Hypothalamus (tissue), 51 donors: ENCODE data around the gene FITM1.

ENCODE experiments used
- DNase-seq, 51 donors: peaks; one replicate each; lab custom pipeline; 2025; lab: John Stamatoyannopoulos, UW

FITM1 gene

GRCh38 chr14:24137529-24138395 is 7.3 kb downstream of the FITM1 start:
- no peak for DNase-seq

DNA sequence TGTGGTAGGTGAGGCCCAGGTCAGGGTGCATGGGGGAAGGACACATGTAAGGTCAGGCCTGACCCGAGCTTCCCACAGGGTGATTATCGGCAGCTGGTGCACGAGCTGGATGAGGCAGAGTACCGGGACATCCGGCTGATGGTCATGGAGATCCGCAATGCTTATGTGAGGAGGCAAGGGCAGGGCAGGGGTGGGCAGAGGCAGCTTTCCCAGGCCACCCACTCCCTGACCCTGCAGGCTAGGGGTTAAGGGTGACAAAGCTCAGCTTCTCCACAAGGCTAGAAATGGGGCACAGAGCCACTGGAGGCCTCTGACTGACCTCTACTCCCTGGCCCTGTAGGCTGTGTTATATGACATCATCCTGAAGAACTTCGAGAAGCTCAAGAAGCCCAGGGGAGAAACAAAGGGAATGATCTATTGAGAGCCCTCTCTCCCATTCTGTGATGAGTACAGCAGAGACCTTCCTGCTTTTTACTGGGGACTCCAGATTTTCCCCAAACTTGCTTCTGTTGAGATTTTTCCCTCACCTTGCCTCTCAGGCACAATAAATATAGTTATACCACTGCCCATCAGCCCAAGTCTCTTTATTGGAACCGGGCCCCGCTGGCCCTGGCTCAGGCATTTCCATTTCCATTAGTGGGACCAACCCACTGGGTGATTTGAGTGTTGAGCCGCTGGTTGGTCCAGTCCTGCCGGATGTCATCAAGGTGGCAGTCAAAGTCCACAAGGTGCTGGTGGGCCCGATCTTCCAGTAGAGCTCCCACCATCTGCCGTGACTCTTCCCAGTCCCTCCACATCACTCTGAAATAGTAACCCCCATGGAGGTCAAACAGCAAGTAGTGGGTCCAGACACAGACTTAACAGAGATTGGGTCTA is 8.2 kb downstream of the FITM1 start:
- no peak for DNase-seq

GRCh38 chr14:24139272-24139934 is 8.9 kb downstream of the FITM1 start:
- DNase-seq = no peak

- DNase-seq = peak; percentile 82 to 100 (median 99)
Measured at GRCh38 chr14:24141097-24141880, 10.8 kb downstream of the FITM1 start, which contains the start of gene EMC9. TSS of gene EMC9 (minus strand) at chr14:24141591. CDS start at chr14:24141304, 287 bp downstream.

DNA sequence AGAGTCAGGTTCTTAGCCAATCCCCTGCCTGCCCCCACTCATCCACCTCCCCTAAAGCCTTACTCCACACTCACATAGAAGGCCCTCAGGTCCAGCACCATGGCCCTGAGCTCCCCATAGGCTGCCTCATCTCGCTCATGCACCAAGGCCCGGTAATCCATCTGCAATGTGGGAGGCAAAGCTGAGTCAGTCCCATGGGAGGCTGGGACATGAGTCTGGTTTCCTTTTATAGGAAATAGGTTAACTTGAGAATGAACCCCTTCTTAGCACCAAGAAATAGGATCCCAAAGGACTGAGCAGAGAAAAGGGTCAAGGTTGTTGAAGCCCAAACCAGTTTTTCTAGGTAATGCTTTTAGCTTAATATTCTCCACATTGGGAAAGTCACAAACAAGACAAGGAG is 13.1 kb downstream of the FITM1 start:
- DNase-seq = no peak

GRCh38 chr14:24144451-24144850 is 14.0 kb downstream of the FITM1 start:
- no peak for DNase-seq

- no peak for DNase-seq
Measured at GRCh38 chr14:24145219-24145618, 14.8 kb downstream of the FITM1 start.

DNA sequence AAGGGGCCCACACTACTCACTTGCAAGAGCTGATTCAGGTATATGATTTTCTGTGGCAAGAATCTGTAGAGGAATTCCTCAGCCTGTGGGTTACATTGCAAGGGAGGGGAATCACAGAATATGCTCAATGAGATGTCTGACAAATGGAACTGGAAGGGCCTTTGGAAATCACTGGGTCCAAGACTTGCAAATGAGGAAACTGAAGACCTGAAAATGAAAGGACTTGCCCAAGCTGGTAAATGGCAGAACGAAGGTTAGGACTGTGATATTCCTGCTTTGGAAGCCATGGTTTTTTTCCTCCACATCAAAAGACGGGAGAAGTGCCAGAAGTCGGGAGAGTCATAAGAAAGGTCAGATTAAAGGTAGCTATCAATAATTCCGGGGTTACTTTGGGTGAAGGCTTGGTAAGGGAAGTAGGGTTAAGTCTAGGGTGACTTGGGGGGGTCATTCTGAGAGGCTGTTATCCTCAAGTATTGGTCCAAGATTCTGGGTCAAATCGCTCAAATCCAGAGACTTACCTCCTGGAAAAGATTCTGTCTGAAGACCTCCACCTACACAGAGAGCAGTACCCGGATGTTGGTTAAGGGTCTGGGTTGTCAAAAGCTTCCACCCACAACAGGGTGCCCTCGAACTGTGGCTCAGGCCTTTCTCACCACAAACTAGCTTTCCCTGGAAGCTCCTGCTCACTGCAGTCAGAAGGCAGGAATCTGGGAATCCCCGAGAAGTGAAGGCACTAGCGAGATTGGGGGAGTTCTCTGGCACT is 15.4 kb downstream of the FITM1 start:
- DNase-seq = no peak

GRCh38 chr14:24146453-24146977 is 16.1 kb downstream of the FITM1 start, which contains the start of gene PSME2:
TSS of gene PSME2 (minus strand) at chr14:24146610. CDS start at chr14:24146581, 29 bp downstream.
- peak in 49 of 51 donors; percentile 58 to 94 (median 84) for DNase-seq

- DNase-seq = peak; percentile 76 to 99 (median 95)
Measured at GRCh38 chr14:24146978-24147760, 16.7 kb downstream of the FITM1 start, which contains the start of gene RNF31. TSS of gene RNF31 (plus strand) at chr14:24147498. CDS start at chr14:24147699, 201 bp downstream.

DNA sequence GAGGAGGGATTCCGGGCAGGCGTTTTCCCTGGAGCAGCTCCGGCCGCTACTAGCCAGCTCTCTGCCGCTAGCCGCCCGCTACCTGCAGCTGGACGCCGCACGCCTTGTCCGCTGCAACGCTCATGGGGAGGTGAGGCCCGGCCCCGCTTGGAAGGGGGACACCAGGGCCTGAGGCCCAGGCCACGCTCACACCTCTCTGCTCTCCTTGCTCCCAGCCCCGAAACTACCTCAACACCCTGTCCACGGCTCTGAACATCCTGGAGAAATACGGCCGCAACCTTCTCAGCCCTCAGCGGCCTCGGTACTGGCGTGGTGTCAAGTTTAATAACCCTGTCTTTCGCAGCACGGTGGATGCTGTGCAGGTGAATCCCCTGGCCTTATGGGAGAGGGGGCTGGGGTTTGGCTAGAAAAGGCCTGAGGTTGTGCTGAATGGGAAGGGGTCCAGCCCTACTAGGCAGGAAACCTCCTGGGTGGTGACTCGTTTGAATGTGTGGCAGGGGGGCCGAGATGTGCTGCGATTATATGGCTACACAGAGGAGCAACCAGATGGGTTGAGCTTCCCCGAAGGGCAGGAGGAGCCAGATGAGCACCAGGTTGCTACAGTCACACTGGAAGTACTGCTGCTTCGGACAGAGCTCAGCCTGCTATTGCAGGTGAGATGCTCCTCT is 17.4 kb downstream of the FITM1 start:
- peak in 2 of 51 donors; percentile 53 to 54 for DNase-seq

DNA sequence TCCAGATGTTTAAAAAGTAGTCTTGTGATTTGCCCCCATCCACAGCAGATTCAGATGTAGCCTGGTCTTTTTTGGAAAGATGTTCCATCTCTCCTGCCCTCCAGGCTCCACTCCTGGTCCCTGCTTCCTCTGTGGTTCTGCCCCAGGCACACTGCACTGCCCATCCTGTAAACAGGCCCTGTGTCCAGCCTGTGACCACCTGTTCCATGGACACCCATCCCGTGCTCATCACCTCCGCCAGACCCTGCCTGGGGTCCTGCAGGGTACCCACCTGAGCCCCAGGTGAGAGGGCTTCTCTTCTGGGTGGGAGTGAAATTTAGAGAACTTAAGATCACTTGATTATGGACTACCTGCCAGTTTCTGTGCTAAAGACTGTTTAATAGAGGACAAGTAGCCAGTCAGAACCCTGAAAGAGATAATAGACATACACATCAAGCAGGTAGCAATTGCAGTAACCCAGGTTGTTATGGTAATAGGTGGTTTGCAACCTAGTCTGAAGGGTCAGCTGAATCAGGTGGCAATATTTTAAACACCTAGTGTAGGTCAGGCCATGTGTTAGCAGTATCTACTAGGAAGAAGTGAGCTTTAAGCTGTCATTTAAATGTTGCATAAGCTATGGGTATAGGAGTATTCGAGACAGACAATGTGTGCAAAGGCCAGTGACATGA is 19.0 kb downstream of the FITM1 start:
- no peak for DNase-seq

- DNase-seq = no peak
Measured at GRCh38 chr14:24150061-24150460, 19.6 kb downstream of the FITM1 start.

GRCh38 chr14:24150567-24150966 is 20.1 kb downstream of the FITM1 start:
- no peak for DNase-seq

DNA sequence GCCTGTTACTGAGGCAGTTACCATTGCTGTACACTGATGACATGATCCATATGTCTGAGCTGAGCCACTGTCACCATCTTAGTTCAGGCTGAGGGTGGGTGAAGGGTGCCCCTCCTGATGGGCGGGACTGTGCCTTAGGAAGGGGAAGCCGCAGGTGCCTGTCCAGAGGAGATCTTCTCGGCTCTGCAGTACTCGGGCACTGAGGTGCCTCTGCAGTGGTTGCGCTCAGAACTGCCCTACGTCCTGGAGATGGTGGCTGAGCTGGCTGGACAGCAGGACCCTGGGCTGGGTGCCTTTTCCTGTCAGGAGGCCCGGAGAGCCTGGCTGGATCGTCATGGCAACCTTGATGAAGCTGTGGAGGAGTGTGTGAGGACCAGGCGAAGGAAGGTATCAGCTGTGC is 20.5 kb downstream of the FITM1 start:
- DNase-seq = no peak

- DNase-seq = no peak
Measured at GRCh38 chr14:24151404-24152080, 21.1 kb downstream of the FITM1 start.
